WTC11 (cell line): ENCODE results near the gene CHID1. TPM values are rescaled to one million over a fixed set of nuclear protein-coding genes. Genes with fewer than 3 reads are reported as not detected.

ENCODE experiments used
- ATAC-seq: fragments of 200-7000 bp; cut with Tn5 transposase; 2 replicates; pipeline ENCODE4 v1.10.0; 2021; ENCODE audit warnings: mild to moderate bottlenecking, moderate library complexity
- CTCF ChIA-PET: fragments of 300-600 bp; sonication (Branson Sonifier 250); formaldehyde crosslinking; loops from one replicate; lab custom pipeline; 2021; ENCODE audit warnings: antibody characterized with exemption; lab: Charles Lee
- POLR2A ChIA-PET: fragments of 350-600 bp; sonication (Branson Sonifier 250); formaldehyde crosslinking; loops from one replicate; lab custom pipeline; 2021; ENCODE audit warnings: antibody characterized with exemption; lab: Charles Lee
- DNase-seq: peaks from one replicate; pipeline ENCODE4 v3.0.0; 2021; ENCODE audit warnings: low spot score
- H3K27ac Mint-ChIP-seq: 2 replicates; pipeline ENCODE4 v1.8.0; 2021; ENCODE audit warnings: mixed read lengths
- H3K27me3 Mint-ChIP-seq: 2 replicates; pipeline ENCODE4 v1.8.0; 2021; ENCODE audit warnings: low read depth, mild to moderate bottlenecking, moderate library complexity, mixed read lengths
- H3K36me3 Mint-ChIP-seq: 2 replicates; pipeline ENCODE4 v1.8.0; 2021; ENCODE audit warnings: mixed read lengths
- H3K4me1 Mint-ChIP-seq: 2 replicates; pipeline ENCODE4 v1.8.0; 2022; ENCODE audit warnings: mixed read lengths
- H3K4me3 Mint-ChIP-seq: 2 replicates; pipeline ENCODE4 v1.8.0; 2021; ENCODE audit warnings: mild to moderate bottlenecking, moderate library complexity, mixed read lengths
- H3K9me3 Mint-ChIP-seq: 2 replicates; pipeline ENCODE4 v1.8.0; 2021; ENCODE audit warnings: mixed read lengths
- ATF1 ChIP-seq: sonication (generic); formaldehyde crosslinking; IDR thresholded peaks from 2 replicates; pipeline ENCODE4 v1.8.1; 2023; ENCODE audit warnings: mild to moderate bottlenecking, moderate library complexity, missing genetic modification reagents
- CBFB ChIP-seq: sonication (generic); formaldehyde crosslinking; IDR thresholded peaks from 2 replicates; pipeline ENCODE4 v1.8.1; 2022; ENCODE audit warnings: mild to moderate bottlenecking, low read depth, missing genetic modification reagents
- CREB1 ChIP-seq: sonication (generic); formaldehyde crosslinking; IDR thresholded peaks from 2 replicates; pipeline ENCODE4 v1.8.0; 2023; ENCODE audit warnings: mild to moderate bottlenecking, missing genetic modification reagents
- CREM ChIP-seq: sonication (generic); formaldehyde crosslinking; IDR thresholded peaks from 2 replicates; pipeline ENCODE4 v1.8.1; 2022; ENCODE audit warnings: mild to moderate bottlenecking, missing genetic modification reagents, moderate library complexity
- E2F5 ChIP-seq: sonication (generic); formaldehyde crosslinking; IDR thresholded peaks from 2 replicates; pipeline ENCODE4 v1.8.1; 2022; ENCODE audit warnings: mild to moderate bottlenecking, moderate library complexity, missing genetic modification reagents
- ESRRA ChIP-seq: sonication (generic); formaldehyde crosslinking; IDR thresholded peaks from 2 replicates; pipeline ENCODE4 v1.8.1; 2022; ENCODE audit warnings: mild to moderate bottlenecking, missing genetic modification reagents, borderline replicate concordance
- FOXJ3 ChIP-seq: sonication (generic); formaldehyde crosslinking; IDR thresholded peaks from 2 replicates; pipeline ENCODE4 v1.9.0; 2021; ENCODE audit warnings: missing genetic modification reagents, mild to moderate bottlenecking, borderline replicate concordance
- FOXP4 ChIP-seq: sonication (generic); formaldehyde crosslinking; IDR thresholded peaks from 2 replicates; pipeline ENCODE4 v1.8.0; 2022; ENCODE audit warnings: mild to moderate bottlenecking, missing genetic modification reagents
- GABPB1 ChIP-seq: sonication (generic); formaldehyde crosslinking; IDR thresholded peaks from 2 replicates; pipeline ENCODE4 v1.8.1; 2023; ENCODE audit warnings: mild to moderate bottlenecking, missing genetic modification reagents
- GRHL2 ChIP-seq: fragments of 250-450 bp; sonication (Bioruptor Pico); IDR thresholded peaks from 2 replicates; pipeline ENCODE4 v1.8.0; 2022; ENCODE audit warnings: mild to moderate bottlenecking, moderate library complexity; ENCODE audit not compliant: insufficient replicate concordance, severe bottlenecking
- MAX ChIP-seq: sonication (generic); formaldehyde crosslinking; IDR thresholded peaks from 2 replicates; pipeline ENCODE4 v1.8.0; 2022; ENCODE audit warnings: mild to moderate bottlenecking, missing genetic modification reagents
- MLX ChIP-seq: sonication (generic); formaldehyde crosslinking; IDR thresholded peaks from 2 replicates; pipeline ENCODE4 v1.8.1; 2023; ENCODE audit warnings: mild to moderate bottlenecking, missing genetic modification reagents, moderate library complexity
- NFYB ChIP-seq: sonication (generic); formaldehyde crosslinking; conservative IDR thresholded peaks from 2 replicates; pipeline ENCODE4 v1.8.0; 2022; ENCODE audit warnings: low read depth, missing genetic modification reagents
- NR3C1 ChIP-seq: sonication (generic); formaldehyde crosslinking; conservative IDR thresholded peaks from 2 replicates; pipeline ENCODE4 v1.8.1; 2023; ENCODE audit warnings: low read depth, mild to moderate bottlenecking, missing genetic modification reagents
- OVOL2 ChIP-seq: fragments of 250-450 bp; sonication (Bioruptor Pico); IDR thresholded peaks from 2 replicates; pipeline ENCODE4 v1.9.0; 2021; ENCODE audit warnings: mild to moderate bottlenecking, borderline replicate concordance
- STAT6 ChIP-seq: sonication (generic); formaldehyde crosslinking; conservative IDR thresholded peaks from 2 replicates; pipeline ENCODE4 v1.8.1; 2023; ENCODE audit warnings: mild to moderate bottlenecking, low read depth, missing genetic modification reagents, moderate library complexity
- TP53 ChIP-seq: sonication (generic); formaldehyde crosslinking; IDR thresholded peaks from 2 replicates; pipeline ENCODE4 v1.8.1; 2023; ENCODE audit warnings: mild to moderate bottlenecking, missing genetic modification reagents
- USF2 ChIP-seq: sonication (generic); formaldehyde crosslinking; IDR thresholded peaks from 2 replicates; pipeline ENCODE4 v1.8.1; 2023; ENCODE audit warnings: mild to moderate bottlenecking, missing genetic modification reagents, moderate library complexity
- ZNF232 ChIP-seq: sonication (generic); formaldehyde crosslinking; IDR thresholded peaks from 2 replicates; pipeline ENCODE4 v1.8.0; 2022; ENCODE audit warnings: mild to moderate bottlenecking, missing genetic modification reagents
- ZNF281 ChIP-seq: sonication (generic); formaldehyde crosslinking; IDR thresholded peaks from 2 replicates; pipeline ENCODE4 v1.8.0; 2023; ENCODE audit warnings: mild to moderate bottlenecking, missing genetic modification reagents
- ZNF425 ChIP-seq: fragments of 250-450 bp; sonication (Bioruptor Pico); conservative IDR thresholded peaks from 2 replicates; pipeline ENCODE4 v1.9.0; 2021; ENCODE audit warnings: mild to moderate bottlenecking
- total RNA-seq: library from RNA; stranded (reverse); gene quantifications from 3 replicates; pipeline ENCODE4 v1.2.3, GENCODE V29; 2021

CHID1 gene
- total RNA-seq, 1 experiment from 2014 or later: 92.8 TPM

- POLR2A ChIA-PET: interaction anchor here (0.5 to 2.9 kb wide), 13 partner anchors 11 to 207 kb away, joined by 3 to 35 read pairs (median 4); partner anchors contain the start of genes CRACR2B, GATD1, PNPLA2 and TALDO1
- peak overlapping the region; percentile 96 for H3K27ac Mint-ChIP-seq
These were observed 65.6 kb downstream of the CHID1 start for GRCh38 chr11:844693-845644.

More at GRCh38 chr11:844693-845644, 65.6 kb downstream of the CHID1 start:
- DNase-seq (peak; percentile 85), ATAC-seq (peak; percentile 29)
- peaks cover 21% of the 10 kb centered on the region for H3K4me1 Mint-ChIP-seq
- H3K9me3 Mint-ChIP-seq: no peaks in the 10 kb centered on the region
- CTCF ChIA-PET: interaction anchor here (0.5 to 5.9 kb wide), 16 partner anchors 11 to 702 kb away, joined by 3 to 82 read pairs (median 4); partner anchors contain the start of genes CD151, CRACR2B, PNPLA2 and RPLP2
- peak overlapping the region; percentile 73 for H3K4me3 Mint-ChIP-seq
- H3K27me3 Mint-ChIP-seq: no peaks in the 10 kb centered on the region
- H3K36me3 Mint-ChIP-seq: peaks cover 3% of the 10 kb centered on the region; the same call in 1 of the 2 replicates
- TF ChIP-seq FOXP4 (CRISPR knock-in tag): no peak
- no peak for TF ChIP-seq ZNF425
- 0 out of 2 replicates have a peak, but pooled peaks have one; percentile 46 for TF ChIP-seq CBFB (CRISPR knock-in tag)
- TF ChIP-seq GRHL2: no peak
- no peak for TF ChIP-seq ZNF281 (CRISPR knock-in tag)
- TF ChIP-seq ATF1 (CRISPR knock-in tag): no peak
- TF ChIP-seq CREM (CRISPR knock-in tag): no peak
- no peak for TF ChIP-seq ZNF232 (CRISPR knock-in tag)
- TF ChIP-seq CREB1 (CRISPR knock-in tag): no peak
- TF ChIP-seq USF2 (CRISPR knock-in tag): peak; percentile 50; the same call in 1 of the 2 replicates
- no peak for TF ChIP-seq STAT6
- no peak for TF ChIP-seq FOXJ3 (CRISPR knock-in tag)
- TF ChIP-seq GABPB1: no peak
- TF ChIP-seq NR3C1 (CRISPR knock-in tag): no peak
- TF ChIP-seq NFYB (CRISPR knock-in tag): no peak
- no peak for TF ChIP-seq MAX (CRISPR knock-in tag)
- TF ChIP-seq OVOL2: no peak
- TF ChIP-seq ESRRA: 0 out of 2 replicates have a peak, but pooled peaks have one; percentile 55
- TF ChIP-seq E2F5 (CRISPR knock-in tag): no peak
- no peak for TF ChIP-seq MLX (CRISPR knock-in tag)
- no peak for TF ChIP-seq TP53 (CRISPR knock-in tag)
